ENCODE measurements around the gene EP400. TPM values are rescaled to one million over a fixed set of nuclear protein-coding genes. Genes with fewer than 3 reads are reported as not detected.

The EP400 gene
- total RNA-seq, 1 experiment from 2014 or later = 61.7 TPM

DNA sequence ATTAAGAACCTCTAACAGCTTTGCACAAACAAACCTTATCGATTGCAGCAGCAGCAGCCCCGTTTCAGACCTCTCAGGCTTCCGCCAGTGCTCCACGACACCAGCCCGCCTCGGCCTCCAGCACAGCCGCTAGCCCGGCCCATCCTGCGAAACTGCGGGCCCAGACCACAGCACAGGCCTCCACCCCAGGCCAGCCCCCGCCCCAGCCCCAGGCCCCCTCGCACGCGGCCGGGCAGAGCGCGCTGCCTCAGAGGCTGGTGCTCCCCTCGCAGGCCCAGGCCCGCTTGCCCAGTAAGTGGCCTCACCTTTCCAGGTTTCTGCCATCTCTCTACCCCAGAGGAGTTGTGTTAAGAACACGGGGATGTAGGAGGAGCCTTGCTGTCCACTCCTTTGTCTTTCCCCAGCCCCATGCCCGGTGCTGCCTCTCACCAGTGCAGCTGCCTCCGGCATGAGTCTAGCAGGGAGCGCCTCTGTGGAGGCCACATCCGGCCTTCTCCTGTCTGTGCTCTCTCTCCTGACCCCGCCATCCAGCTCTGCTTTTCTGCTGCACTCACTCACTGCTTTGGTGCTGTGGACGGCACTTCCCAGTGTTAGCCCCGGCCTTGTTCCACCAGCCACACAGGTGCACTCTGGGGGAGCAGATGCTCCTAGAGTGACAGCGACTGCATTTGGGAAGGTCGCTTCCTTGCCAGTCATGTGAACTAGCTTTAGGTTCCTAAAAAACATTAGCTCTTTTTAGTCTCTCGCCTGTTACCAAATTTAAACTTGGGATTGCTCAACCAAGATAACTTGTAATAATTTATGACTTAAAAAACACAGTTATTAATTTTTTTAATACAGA lies 71.5 kb downstream of the EP400 start:
- Histone ChIP-seq H2AFZ (ENCODE audit: low read length) (no peak overlapping the region), H3K4me2 (ENCODE audit: insufficient read depth, insufficient read length, low read length) (no peak overlapping the region), H3K23ac (ENCODE audit: insufficient read length, low read depth, low read length) (no peak overlapping the region), H3K79me1 (ENCODE audit: insufficient read depth, low read depth, low read length, poor library complexity, severe bottlenecking) (no peaks in the 10 kb centered on the region), H2BK5ac (ENCODE audit: insufficient read length, low read length) (no peak overlapping the region), H3K27ac (ENCODE audit: insufficient read length, low read depth, low read length) (no peak overlapping the region), H3K9me3 (ENCODE audit: control insufficient read depth, low read depth, low read length) (no peaks in the 10 kb centered on the region), H2BK120ac (ENCODE audit: low read depth, low read length, poor library complexity, severe bottlenecking) (no peak overlapping the region), H2BK15ac (ENCODE audit: low read depth, low read length) (no peak overlapping the region), H3K18ac (ENCODE audit: insufficient read length, low read depth, low read length) (no peak overlapping the region), H3K56ac (ENCODE audit: insufficient read length, low read depth, low read length) (no peak overlapping the region), H4K5ac (ENCODE audit: insufficient read length, low read depth, low read length) (no peak overlapping the region), H2AK5ac (ENCODE audit: insufficient read length, low read length) (no peak overlapping the region), H4K91ac (ENCODE audit: insufficient read length, low read depth, low read length) (no peak overlapping the region), H3K79me2 (ENCODE audit: insufficient read depth, low read length) (no peaks in the 10 kb centered on the region), H3T11ph (ENCODE audit: low read length) (no peak overlapping the region), H3K27me3 (ENCODE audit: insufficient read depth, low read length) (no peaks in the 10 kb centered on the region), H3K4me1 (ENCODE audit: insufficient read depth, low read length) (no peaks in the 10 kb centered on the region), H3K14ac (ENCODE audit: insufficient read depth, low read length) (no peak overlapping the region), H3K23me2 (ENCODE audit: insufficient read length, low read depth, low read length, poor library complexity, severe bottlenecking) (no peaks in the 10 kb centered on the region), H4K20me1 (ENCODE audit: control insufficient read depth, insufficient read depth, insufficient read length) (no peaks in the 10 kb centered on the region), H3K9ac (ENCODE audit: extremely low read depth, insufficient read length, low read length) (no peak overlapping the region), H2BK12ac (ENCODE audit: insufficient read length, low read depth, low read length) (no peak overlapping the region), H2BK20ac (ENCODE audit: low read depth, low read length, poor library complexity, severe bottlenecking) (no peak overlapping the region), H3K4ac (ENCODE audit: low read depth, low read length) (no peak overlapping the region), H4K8ac (replicated peaks; ENCODE audit: insufficient read length, low read depth, low read length) (no peak overlapping the region)
- no peak overlapping the region for H3K4me3 Mint-ChIP-seq
- H3K9me3 Mint-ChIP-seq = no peaks in the 10 kb centered on the region
- H3K36me3 Mint-ChIP-seq (ENCODE audit: insufficient read depth in 1 of 3, low read depth in 3 of 3) = peaks cover 45 to 82% (median 81%) of the 10 kb centered on the region in 3 experiments; a peak in 6 of 7 replicates
- no peak overlapping the region; a peak in 1 of 7 replicates for H3K27ac Mint-ChIP-seq
- TF ChIP-seq, protein P1, sequence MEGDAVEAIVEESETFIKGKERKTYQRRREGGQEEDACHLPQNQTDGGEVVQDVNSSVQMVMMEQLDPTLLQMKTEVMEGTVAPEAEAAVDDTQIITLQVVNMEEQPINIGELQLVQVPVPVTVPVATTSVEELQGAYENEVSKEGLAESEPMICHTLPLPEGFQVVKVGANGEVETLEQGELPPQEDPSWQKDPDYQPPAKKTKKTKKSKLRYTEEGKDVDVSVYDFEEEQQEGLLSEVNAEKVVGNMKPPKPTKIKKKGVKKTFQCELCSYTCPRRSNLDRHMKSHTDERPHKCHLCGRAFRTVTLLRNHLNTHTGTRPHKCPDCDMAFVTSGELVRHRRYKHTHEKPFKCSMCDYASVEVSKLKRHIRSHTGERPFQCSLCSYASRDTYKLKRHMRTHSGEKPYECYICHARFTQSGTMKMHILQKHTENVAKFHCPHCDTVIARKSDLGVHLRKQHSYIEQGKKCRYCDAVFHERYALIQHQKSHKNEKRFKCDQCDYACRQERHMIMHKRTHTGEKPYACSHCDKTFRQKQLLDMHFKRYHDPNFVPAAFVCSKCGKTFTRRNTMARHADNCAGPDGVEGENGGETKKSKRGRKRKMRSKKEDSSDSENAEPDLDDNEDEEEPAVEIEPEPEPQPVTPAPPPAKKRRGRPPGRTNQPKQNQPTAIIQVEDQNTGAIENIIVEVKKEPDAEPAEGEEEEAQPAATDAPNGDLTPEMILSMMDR (conservative IDR thresholded peaks at IDR 0.05) = no peak
- no peaks in the 10 kb centered on the region; the same call in 1 of the 2 replicates for H3K27me3 Mint-ChIP-seq (ENCODE audit: low read depth)
- no peak for DNase-seq
- WGBS (ENCODE audit: extremely low coverage, insufficient read length, low lambda C conversion rate) = no CpG with 5 or more reads among the region's 30 CpGs
- H3K4me1 Mint-ChIP-seq = no peaks in the 10 kb centered on the region
